ENCODE measurements around the gene TMEM72.

DNA sequence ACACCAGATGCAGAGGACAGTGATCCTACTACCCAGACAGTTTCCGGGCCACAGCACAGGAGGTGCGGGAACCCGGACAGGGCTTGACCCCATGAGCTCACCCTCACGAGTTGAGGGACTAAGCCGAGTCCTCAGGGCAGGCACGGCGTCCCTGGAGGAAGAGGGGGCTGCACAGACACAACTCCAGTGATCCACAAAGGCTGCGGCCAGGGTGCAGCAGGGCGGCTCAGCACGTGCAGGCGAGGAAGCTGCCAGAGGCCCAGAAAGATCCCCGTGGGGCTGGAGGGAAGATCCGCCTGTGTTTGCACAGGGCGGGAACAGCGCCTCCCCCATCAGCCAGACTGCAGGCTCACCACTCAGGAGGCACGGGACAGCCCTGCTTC, 45.9 kb upstream of the TMEM72 start:
- TF ChIP-seq, protein P1, sequence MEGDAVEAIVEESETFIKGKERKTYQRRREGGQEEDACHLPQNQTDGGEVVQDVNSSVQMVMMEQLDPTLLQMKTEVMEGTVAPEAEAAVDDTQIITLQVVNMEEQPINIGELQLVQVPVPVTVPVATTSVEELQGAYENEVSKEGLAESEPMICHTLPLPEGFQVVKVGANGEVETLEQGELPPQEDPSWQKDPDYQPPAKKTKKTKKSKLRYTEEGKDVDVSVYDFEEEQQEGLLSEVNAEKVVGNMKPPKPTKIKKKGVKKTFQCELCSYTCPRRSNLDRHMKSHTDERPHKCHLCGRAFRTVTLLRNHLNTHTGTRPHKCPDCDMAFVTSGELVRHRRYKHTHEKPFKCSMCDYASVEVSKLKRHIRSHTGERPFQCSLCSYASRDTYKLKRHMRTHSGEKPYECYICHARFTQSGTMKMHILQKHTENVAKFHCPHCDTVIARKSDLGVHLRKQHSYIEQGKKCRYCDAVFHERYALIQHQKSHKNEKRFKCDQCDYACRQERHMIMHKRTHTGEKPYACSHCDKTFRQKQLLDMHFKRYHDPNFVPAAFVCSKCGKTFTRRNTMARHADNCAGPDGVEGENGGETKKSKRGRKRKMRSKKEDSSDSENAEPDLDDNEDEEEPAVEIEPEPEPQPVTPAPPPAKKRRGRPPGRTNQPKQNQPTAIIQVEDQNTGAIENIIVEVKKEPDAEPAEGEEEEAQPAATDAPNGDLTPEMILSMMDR (IDR thresholded peaks at IDR 0.05), result no peak
- no peak for TF ChIP-seq EZH2phosphoT487 (IDR thresholded peaks at IDR 0.05)
- TF ChIP-seq EZH2 (IDR thresholded peaks at IDR 0.05), result no peak
